Measurements from ENCODE around the gene ZAR1L. TPM values are rescaled to one million over a fixed set of nuclear protein-coding genes. Genes with fewer than 3 reads are reported as not detected.
A peak's percentile ranks its signal among the peaks of the same experiment; 100 is the strongest.

ZAR1L gene
- polyA plus RNA-seq, 1 donor (not counting 4 experiments of a cell fraction or from before 2014, with no cell fraction given): not detected

GRCh38 chr13:32255724-32256109 lies 59.4 kb downstream of the ZAR1L start:
- DNase-seq (ENCODE audit: low read depth, low spot score): no peak
- TF ChIP-seq CTCF (optimal IDR thresholded peaks at IDR 0.05 in 1 of 3, IDR thresholded peaks at IDR 0.05 in 1 of 3, conservative IDR thresholded peaks at IDR 0.05 in 1 of 3; ENCODE audit: extremely low read depth in 1 of 3, insufficient read depth in 2 of 3, low read length in 3 of 3): no peak
- no peak for TF ChIP-seq EZH2 (IDR thresholded peaks at IDR 0.05; ENCODE audit: low read length)
- no peak overlapping the region for H3K27ac ChIP-seq (ENCODE audit: control insufficient read depth, insufficient read depth, low read length)
- peaks cover 14% of the 10 kb centered on the region for H3K4me1 ChIP-seq (ENCODE audit: control insufficient read depth, extremely low read depth, insufficient read depth, low read length)
- no peak overlapping the region for H3K4me3 ChIP-seq (ENCODE audit: control insufficient read depth in 2 of 3, extremely low read depth in 1 of 3, insufficient read depth in 2 of 3, low read depth in 1 of 3, low read length in 3 of 3)
- H3K79me2 ChIP-seq (ENCODE audit: control insufficient read depth, insufficient read depth, low read length): no peaks in the 10 kb centered on the region
- H3K9ac ChIP-seq (ENCODE audit: control insufficient read depth, extremely low read depth, insufficient read depth, low read length): no peak overlapping the region
- H3K27me3 ChIP-seq (ENCODE audit: control insufficient read depth, extremely low read depth, insufficient read depth, low read length): no peaks in the 10 kb centered on the region
- H3K9me3 ChIP-seq (ENCODE audit: control insufficient read depth, low read depth, low read length): no peaks in the 10 kb centered on the region
- H3K36me3 ChIP-seq (ENCODE audit: control insufficient read depth in 2 of 2, extremely low read depth in 1 of 2, insufficient read depth in 2 of 2, low read length in 2 of 2): no peaks in the 10 kb centered on the region
- H3K4me2 ChIP-seq (ENCODE audit: control insufficient read depth, extremely low read depth, insufficient read depth, low read depth, low read length): no peak overlapping the region
- H3K9me1 ChIP-seq (ENCODE audit: control insufficient read depth, extremely low read depth, insufficient read depth, low read length): no peaks in the 10 kb centered on the region
- no peaks in the 10 kb centered on the region for H4K20me1 ChIP-seq (ENCODE audit: control insufficient read depth, extremely low read depth, insufficient read depth, low read length)
- dilution Hi-C loops (cut with MboI; ENCODE audit: extremely low pct_ligation_motif_present, low sequenced_read_pairs): no loop called here
- H2AFZ ChIP-seq (ENCODE audit: control insufficient read depth, low read length): no peak overlapping the region
- no peak for FAIRE-seq

- no peak overlapping the region for H3K27ac ChIP-seq (ENCODE audit: control insufficient read depth, insufficient read depth, low read length)
- H3K79me2 ChIP-seq (ENCODE audit: control insufficient read depth, insufficient read depth, low read length): no peaks in the 10 kb centered on the region
- H3K4me1 ChIP-seq (ENCODE audit: control insufficient read depth, extremely low read depth, insufficient read depth, low read length): peaks cover 14% of the 10 kb centered on the region
- H3K36me3 ChIP-seq (ENCODE audit: control insufficient read depth in 2 of 2, extremely low read depth in 1 of 2, insufficient read depth in 2 of 2, low read length in 2 of 2): no peaks in the 10 kb centered on the region
- H3K9ac ChIP-seq (ENCODE audit: control insufficient read depth, extremely low read depth, insufficient read depth, low read length): no peak overlapping the region
- no peaks in the 10 kb centered on the region for H3K27me3 ChIP-seq (ENCODE audit: control insufficient read depth, extremely low read depth, insufficient read depth, low read length)
- peak overlapping the region; percentile 82 for H3K4me2 ChIP-seq (ENCODE audit: control insufficient read depth, extremely low read depth, insufficient read depth, low read depth, low read length)
- no peak overlapping the region for H2AFZ ChIP-seq (ENCODE audit: control insufficient read depth, low read length)
- no peaks in the 10 kb centered on the region for H3K9me3 ChIP-seq (ENCODE audit: control insufficient read depth, low read depth, low read length)
- DNase-seq (ENCODE audit: low read depth, low spot score) (no peak), FAIRE-seq (peak; percentile 56)
- H3K4me3 ChIP-seq (ENCODE audit: control insufficient read depth in 2 of 3, extremely low read depth in 1 of 3, insufficient read depth in 2 of 3, low read depth in 1 of 3, low read length in 3 of 3): no peak overlapping the region
- no peaks in the 10 kb centered on the region for H3K9me1 ChIP-seq (ENCODE audit: control insufficient read depth, extremely low read depth, insufficient read depth, low read length)
- dilution Hi-C loops (cut with MboI; ENCODE audit: extremely low pct_ligation_motif_present, low sequenced_read_pairs): no loop called here
- TF ChIP-seq EZH2 (IDR thresholded peaks at IDR 0.05; ENCODE audit: low read length) (no peak), CTCF (optimal IDR thresholded peaks at IDR 0.05 in 1 of 3, IDR thresholded peaks at IDR 0.05 in 1 of 3, conservative IDR thresholded peaks at IDR 0.05 in 1 of 3; ENCODE audit: extremely low read depth in 1 of 3, insufficient read depth in 2 of 3, low read length in 3 of 3) (no peak)
- H4K20me1 ChIP-seq (ENCODE audit: control insufficient read depth, extremely low read depth, insufficient read depth, low read length): no peaks in the 10 kb centered on the region
These were observed 60.0 kb downstream of the ZAR1L start for GRCh38 chr13:32254916-32255723.
